HepG2 (cell line): ENCODE measurements around the gene METTL15. TPM values are rescaled to one million over a fixed set of nuclear protein-coding genes. Genes with fewer than 3 reads are reported as not detected.

ENCODE experiments used
- ATAC-seq: fragments of 200-7000 bp; cut with Tn5 transposase; 3 replicates; pipeline ENCODE4 v1.9.1; 2020; ENCODE audit warnings: mild to moderate bottlenecking, moderate library complexity
- BruUV-seq: library from RNA; stranded (reverse); fragments of 400-500 nt; replicated peaks from 2 replicates; lab custom pipeline; 2021; lab: Mats Ljungman, UMichigan
- CTCF ChIA-PET: fragments of 300-600 bp; formaldehyde crosslinking; extraction: SDS; loops from one replicate; lab custom pipeline; 2021; ENCODE audit warnings: low total read pairs, inconsistent platforms, low intra/inter-chr PET ratio; lab: Yijun Ruan, JAX
- POLR2A ChIA-PET: fragments of 350-600 bp; sonication (Branson Sonifier 250); formaldehyde crosslinking; loops from one replicate; lab custom pipeline; 2020; ENCODE audit warnings: antibody characterized with exemption, inconsistent platforms; lab: Yijun Ruan, JAX
- DNase-seq: peaks from one replicate; pipeline ENCODE4 v3.0.0-alpha.2; 2015; ENCODE audit warnings: low spot score
- FAIRE-seq: peaks from 3 replicates; lab custom pipeline; 2011; peaks lifted over from hg19 to GRCh38; lab: Jason Lieb, UNC
- H2AFZ ChIP-seq: one replicate; pipeline ENCODE4 v1.6.1; 2011; ENCODE audit warnings: low read length, inconsistent platforms
- H3K27ac ChIP-seq: fragments of 300-600 bp; 3 replicates; pipeline ENCODE4 v1.8.0; 2011; ENCODE audit warnings: mixed run types, mild to moderate bottlenecking, mixed read lengths, low read length, inconsistent platforms; ENCODE audit not compliant: insufficient read depth; ENCODE audit errors: extremely low read length
- H3K27me3 ChIP-seq, 2 experiments: fragments of 200-600 bp in 1 of 2; 2 replicates in 1 of 2; 3 replicates in 1 of 2; pipeline versions ENCODE4 v1.6.0 to v1.8.0; 2011; ENCODE audit warnings: low read length in 2 of 2, mild to moderate bottlenecking in 2 of 2, moderate library complexity in 2 of 2, inconsistent platforms in 1 of 2; ENCODE audit not compliant: insufficient read depth in 2 of 2, control insufficient read depth in 1 of 2
- H3K36me3 ChIP-seq, 2 experiments: fragments of 200-600 bp in 1 of 2; replicated peaks in 1 of 2; 2 replicates in 1 of 2; 3 replicates in 1 of 2; pipeline versions ENCODE4 v1.5.1 to v1.8.0; 2011; ENCODE audit warnings: low read length in 2 of 2, inconsistent platforms in 1 of 2; ENCODE audit not compliant: insufficient read depth in 2 of 2, control insufficient read depth in 1 of 2
- H3K4me1 ChIP-seq: 2 replicates; pipeline ENCODE4 v1.5.1; 2012; ENCODE audit warnings: low read length, inconsistent platforms; ENCODE audit not compliant: insufficient read depth
- H3K4me2 ChIP-seq: 2 replicates; pipeline ENCODE4 v1.6.0; 2011; ENCODE audit warnings: low read depth, low read length, inconsistent platforms
- H3K4me3 ChIP-seq, 3 experiments: fragments of 200-600 bp in 1 of 3; sonication (generic), shearing (Covaris generic) in 1 of 3; replicated peaks in 1 of 3; 2 replicates each; pipeline ENCODE4 v1.5.1; 2011 to 2016; ENCODE audit warnings: low read length in 3 of 3, inconsistent platforms in 2 of 3, low read depth in 2 of 3, mild to moderate bottlenecking in 2 of 3, control low read depth in 1 of 3, mixed read lengths in 1 of 3; ENCODE audit not compliant: insufficient read depth in 1 of 3
- H3K79me2 ChIP-seq: one replicate; pipeline ENCODE4 v1.6.1; 2011; ENCODE audit warnings: low read length, inconsistent platforms; ENCODE audit not compliant: insufficient read depth
- H3K9ac ChIP-seq: 2 replicates; pipeline ENCODE4 v1.6.0; 2011; ENCODE audit warnings: mild to moderate bottlenecking, low read depth, low read length, inconsistent platforms; ENCODE audit not compliant: insufficient read depth
- H3K9me3 ChIP-seq: 2 replicates; pipeline ENCODE4 v1.5.1; 2012; ENCODE audit warnings: mild to moderate bottlenecking, low read length
- H4K20me1 ChIP-seq: 2 replicates; pipeline ENCODE4 v1.6.0; 2011; ENCODE audit warnings: inconsistent platforms, mild to moderate bottlenecking, low read length, moderate library complexity; ENCODE audit not compliant: insufficient read depth
- ATF7-NPFF ChIP-seq: sonication (generic); formaldehyde crosslinking; IDR thresholded peaks from 2 replicates; pipeline ENCODE4 v1.8.1; 2023; ENCODE audit warnings: mild to moderate bottlenecking, low read depth, missing genetic modification reagents, moderate library complexity
- HMG20A ChIP-seq: IDR thresholded peaks from 2 replicates; pipeline ENCODE4 v1.6.1; 2016; ENCODE audit warnings: borderline replicate concordance
- MAFG ChIP-seq: sonication (generic); formaldehyde crosslinking; IDR thresholded peaks from 2 replicates; pipeline ENCODE4 v1.5.1; 2020; ENCODE audit warnings: mild to moderate bottlenecking, missing genetic modification reagents
- SRY ChIP-seq: sonication (generic); formaldehyde crosslinking; IDR thresholded peaks from 2 replicates; pipeline ENCODE4 v1.8.0; 2022; ENCODE audit warnings: mild to moderate bottlenecking, missing genetic modification reagents
- ZEB1 ChIP-seq: IDR thresholded peaks from 2 replicates; pipeline ENCODE4 v1.6.1; 2012; ENCODE audit warnings: mild to moderate bottlenecking, low read depth, inconsistent platforms; ENCODE audit not compliant: insufficient replicate concordance
- ZNF101 ChIP-seq: sonication (generic); formaldehyde crosslinking; IDR thresholded peaks from 2 replicates; pipeline ENCODE4 v1.4.0; 2020; ENCODE audit warnings: mild to moderate bottlenecking, low read depth, missing genetic modification reagents, borderline replicate concordance
- ZNF235 ChIP-seq: sonication (generic); formaldehyde crosslinking; IDR thresholded peaks from 2 replicates; pipeline ENCODE4 v1.8.1; 2023; ENCODE audit warnings: mild to moderate bottlenecking, missing genetic modification reagents, borderline replicate concordance
- ZNF367 ChIP-seq: sonication (generic); formaldehyde crosslinking; IDR thresholded peaks from 2 replicates; pipeline ENCODE4 v1.4.0; 2020; ENCODE audit warnings: missing genetic modification reagents, borderline replicate concordance
- ZNF547 ChIP-seq: sonication (generic); formaldehyde crosslinking; IDR thresholded peaks from 2 replicates; pipeline ENCODE4 v1.5.1; 2020; ENCODE audit warnings: mild to moderate bottlenecking, missing genetic modification reagents
- in situ Hi-C: cut with HindIII; loops from 2 replicates; pipeline ENCODE4 v1.10.0; 2017; ENCODE audit warnings: low pct_unique_long_range_greater_than_20kb; ENCODE audit not compliant: extremely low pct_ligation_motif_present
- intact Hi-C: fragments of 100-400 bp; cut with micrococcal nuclease; formaldehyde crosslinking; loops from one replicate; pipeline ENCODE4 v1.10.0; 2022; ENCODE audit not compliant: unreplicated experiment
- polyA plus RNA-seq, 8 experiments: library from polyadenylated mRNA; depleted of rRNA in 3 of 8; stranded (reverse) in 7 of 8; unstranded in 1 of 8; fragments of >200 nt; fragmentation: Illumina TruSeq in 4 of 8; extraction: Trizol in 4 of 8; gene quantifications; 2 replicates each; pipeline versions ENCODE4 v1.2.1 to v1.2.3, GENCODE V29; 2011 to 2016; ENCODE audit warnings: low read depth in 4 of 8, missing spikeins in 1 of 8, mixed read lengths in 1 of 8; ENCODE audit not compliant: insufficient read depth in 1 of 8
- total RNA-seq, 5 experiments: library from RNA; depleted of rRNA; stranded (reverse); fragments of >200 nt; fragmentation: Illumina TruSeq; extraction: Trizol; gene quantifications; 2 replicates each; pipeline ENCODE4 v1.2.3, GENCODE V29; 2016; ENCODE audit warnings: low read depth in 1 of 5
- TF ChIP-seq, protein P1 (sequence below): sonication (generic); formaldehyde crosslinking; IDR thresholded peaks from 2 replicates; pipeline ENCODE4 v1.5.0; 2020; ENCODE audit warnings: mild to moderate bottlenecking, missing genetic modification reagents, borderline replicate concordance
- TF ChIP-seq, protein P2 (sequence below): IDR thresholded peaks from 2 replicates; pipeline ENCODE4 v1.6.1; 2016; ENCODE audit warnings: missing genetic modification reagents, missing compliant biosample characterization
- TF ChIP-seq, protein P3 (sequence below): sonication (generic); formaldehyde crosslinking; IDR thresholded peaks from 2 replicates; pipeline ENCODE4 v1.4.0; 2020; ENCODE audit warnings: missing genetic modification reagents

Gene METTL15
- total and polyA plus RNA-seq, 2 of the 13 experiments (the other 11 are each of a cell fraction or from before 2014, with no cell fraction given) = 6.5 to 14.0 TPM

DNA sequence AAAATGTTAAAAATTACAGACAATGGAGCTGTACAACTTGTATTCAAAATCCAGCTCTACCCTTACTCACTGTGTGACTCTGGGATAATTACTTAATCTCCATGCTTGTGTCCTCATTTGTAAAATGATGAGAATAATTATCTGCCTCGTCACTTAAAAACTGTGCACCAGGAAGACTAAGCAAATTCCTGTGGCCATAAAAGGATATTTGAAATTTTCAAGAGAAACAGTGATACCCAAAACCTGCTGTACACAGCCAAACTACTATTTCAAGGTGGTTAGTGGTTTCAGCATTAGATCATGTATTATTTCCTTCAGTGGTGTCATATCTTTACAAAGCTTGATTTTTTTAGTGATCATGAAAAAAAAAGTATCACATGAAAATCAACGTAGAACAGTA, 136.9 kb downstream of the METTL15 start (continued):
- TF ChIP-seq, protein P1, sequence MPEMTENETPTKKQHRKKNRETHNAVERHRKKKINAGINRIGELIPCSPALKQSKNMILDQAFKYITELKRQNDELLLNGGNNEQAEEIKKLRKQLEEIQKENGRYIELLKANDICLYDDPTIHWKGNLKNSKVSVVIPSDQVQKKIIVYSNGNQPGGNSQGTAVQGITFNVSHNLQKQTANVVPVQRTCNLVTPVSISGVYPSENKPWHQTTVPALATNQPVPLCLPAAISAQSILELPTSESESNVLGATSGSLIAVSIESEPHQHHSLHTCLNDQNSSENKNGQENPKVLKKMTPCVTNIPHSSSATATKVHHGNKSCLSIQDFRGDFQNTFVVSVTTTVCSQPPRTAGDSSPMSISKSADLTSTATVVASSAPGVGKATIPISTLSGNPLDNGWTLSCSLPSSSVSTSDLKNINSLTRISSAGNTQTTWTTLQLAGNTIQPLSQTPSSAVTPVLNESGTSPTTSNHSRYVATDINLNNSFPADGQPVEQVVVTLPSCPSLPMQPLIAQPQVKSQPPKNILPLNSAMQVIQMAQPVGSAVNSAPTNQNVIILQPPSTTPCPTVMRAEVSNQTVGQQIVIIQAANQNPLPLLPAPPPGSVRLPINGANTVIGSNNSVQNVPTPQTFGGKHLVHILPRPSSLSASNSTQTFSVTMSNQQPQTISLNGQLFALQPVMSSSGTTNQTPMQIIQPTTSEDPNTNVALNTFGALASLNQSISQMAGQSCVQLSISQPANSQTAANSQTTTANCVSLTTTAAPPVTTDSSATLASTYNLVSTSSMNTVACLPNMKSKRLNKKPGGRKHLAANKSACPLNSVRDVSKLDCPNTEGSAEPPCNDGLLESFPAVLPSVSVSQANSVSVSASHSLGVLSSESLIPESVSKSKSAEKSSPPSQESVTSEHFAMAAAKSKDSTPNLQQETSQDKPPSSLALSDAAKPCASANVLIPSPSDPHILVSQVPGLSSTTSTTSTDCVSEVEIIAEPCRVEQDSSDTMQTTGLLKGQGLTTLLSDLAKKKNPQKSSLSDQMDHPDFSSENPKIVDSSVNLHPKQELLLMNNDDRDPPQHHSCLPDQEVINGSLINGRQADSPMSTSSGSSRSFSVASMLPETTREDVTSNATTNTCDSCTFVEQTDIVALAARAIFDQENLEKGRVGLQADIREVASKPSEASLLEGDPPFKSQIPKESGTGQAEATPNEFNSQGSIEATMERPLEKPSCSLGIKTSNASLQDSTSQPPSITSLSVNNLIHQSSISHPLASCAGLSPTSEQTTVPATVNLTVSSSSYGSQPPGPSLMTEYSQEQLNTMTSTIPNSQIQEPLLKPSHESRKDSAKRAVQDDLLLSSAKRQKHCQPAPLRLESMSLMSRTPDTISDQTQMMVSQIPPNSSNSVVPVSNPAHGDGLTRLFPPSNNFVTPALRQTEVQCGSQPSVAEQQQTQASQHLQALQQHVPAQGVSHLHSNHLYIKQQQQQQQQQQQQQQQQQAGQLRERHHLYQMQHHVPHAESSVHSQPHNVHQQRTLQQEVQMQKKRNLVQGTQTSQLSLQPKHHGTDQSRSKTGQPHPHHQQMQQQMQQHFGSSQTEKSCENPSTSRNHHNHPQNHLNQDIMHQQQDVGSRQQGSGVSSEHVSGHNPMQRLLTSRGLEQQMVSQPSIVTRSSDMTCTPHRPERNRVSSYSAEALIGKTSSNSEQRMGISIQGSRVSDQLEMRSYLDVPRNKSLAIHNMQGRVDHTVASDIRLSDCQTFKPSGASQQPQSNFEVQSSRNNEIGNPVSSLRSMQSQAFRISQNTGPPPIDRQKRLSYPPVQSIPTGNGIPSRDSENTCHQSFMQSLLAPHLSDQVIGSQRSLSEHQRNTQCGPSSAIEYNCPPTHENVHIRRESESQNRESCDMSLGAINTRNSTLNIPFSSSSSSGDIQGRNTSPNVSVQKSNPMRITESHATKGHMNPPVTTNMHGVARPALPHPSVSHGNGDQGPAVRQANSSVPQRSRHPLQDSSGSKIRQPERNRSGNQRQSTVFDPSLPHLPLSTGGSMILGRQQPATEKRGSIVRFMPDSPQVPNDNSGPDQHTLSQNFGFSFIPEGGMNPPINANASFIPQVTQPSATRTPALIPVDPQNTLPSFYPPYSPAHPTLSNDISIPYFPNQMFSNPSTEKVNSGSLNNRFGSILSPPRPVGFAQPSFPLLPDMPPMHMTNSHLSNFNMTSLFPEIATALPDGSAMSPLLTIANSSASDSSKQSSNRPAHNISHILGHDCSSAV (CRISPR knock-in tag) = no peak
- TF ChIP-seq, all 625 proteins: peak for 0

- Histone ChIP-seq H3K4me3 (no peak overlapping the region), H3K4me1 (no peaks in the 10 kb centered on the region), H3K27me3 (no peaks in the 10 kb centered on the region), H4K20me1 (no peaks in the 10 kb centered on the region), H3K79me2 (no peaks in the 10 kb centered on the region), H3K9ac (no peak overlapping the region), H3K9me3 (no peaks in the 10 kb centered on the region)
- ATAC-seq = no peak
- CTCF ChIA-PET = no interaction called here
- BruUV-seq = no TSS peak
- TF ChIP-seq HMG20A (CRISPR knock-in tag) (no peak), MAFG (CRISPR knock-in tag) (no peak), ZEB1 (no peak), ATF7-NPFF (no peak), ZNF367 (CRISPR knock-in tag) (no peak), ZNF101 (CRISPR knock-in tag) (no peak), SRY (no peak), ZNF547 (CRISPR knock-in tag) (no peak), ZNF235 (CRISPR knock-in tag) (no peak)
- TF ChIP-seq, protein P2, sequence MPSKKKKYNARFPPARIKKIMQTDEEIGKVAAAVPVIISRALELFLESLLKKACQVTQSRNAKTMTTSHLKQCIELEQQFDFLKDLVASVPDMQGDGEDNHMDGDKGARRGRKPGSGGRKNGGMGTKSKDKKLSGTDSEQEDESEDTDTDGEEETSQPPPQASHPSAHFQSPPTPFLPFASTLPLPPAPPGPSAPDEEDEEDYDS (CRISPR knock-in tag) = no peak
- TF ChIP-seq, protein P3, sequence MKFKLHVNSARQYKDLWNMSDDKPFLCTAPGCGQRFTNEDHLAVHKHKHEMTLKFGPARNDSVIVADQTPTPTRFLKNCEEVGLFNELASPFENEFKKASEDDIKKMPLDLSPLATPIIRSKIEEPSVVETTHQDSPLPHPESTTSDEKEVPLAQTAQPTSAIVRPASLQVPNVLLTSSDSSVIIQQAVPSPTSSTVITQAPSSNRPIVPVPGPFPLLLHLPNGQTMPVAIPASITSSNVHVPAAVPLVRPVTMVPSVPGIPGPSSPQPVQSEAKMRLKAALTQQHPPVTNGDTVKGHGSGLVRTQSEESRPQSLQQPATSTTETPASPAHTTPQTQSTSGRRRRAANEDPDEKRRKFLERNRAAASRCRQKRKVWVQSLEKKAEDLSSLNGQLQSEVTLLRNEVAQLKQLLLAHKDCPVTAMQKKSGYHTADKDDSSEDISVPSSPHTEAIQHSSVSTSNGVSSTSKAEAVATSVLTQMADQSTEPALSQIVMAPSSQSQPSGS (CRISPR knock-in tag) = no peak
- TF ChIP-seq, all 625 proteins: peak for 0
- Histone ChIP-seq H3K4me2 (no peak overlapping the region), H2AFZ (no peak overlapping the region), H3K36me3 (no peaks in the 10 kb centered on the region), H3K27ac (no peak overlapping the region)
- intact Hi-C loops = no loop called here
- POLR2A ChIA-PET = no interaction called here
- in situ Hi-C loops = no loop called here
- DNase-seq = no peak
- FAIRE-seq = no peak
These were observed 142.0 kb downstream of the METTL15 start for GRCh38 chr11:28250192-28250591.
